Thoracic aorta (tissue), 2 donors: ENCODE results near the gene NPY5R. TPM values are rescaled to one million over a fixed set of nuclear protein-coding genes. Genes with fewer than 3 reads are reported as not detected.

Source experiments
- ATAC-seq: fragments of 150-250 bp; one replicate; pipeline ENCODE4 v1.8.0; 2017; ENCODE audit warnings: low read depth; ENCODE audit not compliant: insufficient number of reproducible peaks, low FRiP score
- DNase-seq: peaks from one replicate; pipeline ENCODE4 v3.0.0-alpha.2; 2020; ENCODE audit warnings: low spot score
- H3K27ac ChIP-seq, 2 donors: fragments of 200-600 bp; sonication (generic); 1 replicate in 1 of 2; 2 replicates in 1 of 2; pipeline ENCODE4 v1.5.1; 2016; ENCODE audit warnings: mild to moderate bottlenecking in 2 of 2, moderate library complexity in 2 of 2
- H3K27me3 ChIP-seq: fragments of 200-600 bp; sonication (generic); replicated peaks from 2 replicates; pipeline ENCODE4 v1.6.0; 2016; ENCODE audit warnings: mild to moderate bottlenecking; ENCODE audit not compliant: insufficient read depth
- H3K36me3 ChIP-seq: fragments of 200-600 bp; sonication (generic); one replicate; pipeline ENCODE4 v1.5.1; 2016
- H3K4me1 ChIP-seq, 2 donors: fragments of 200-600 bp; sonication (generic); 1 replicate in 1 of 2; 2 replicates in 1 of 2; pipeline versions ENCODE4 v1.5.1 to v1.6.0; 2016; ENCODE audit warnings: low read depth in 2 of 2, mild to moderate bottlenecking in 1 of 2; ENCODE audit not compliant: control insufficient read depth in 1 of 2
- H3K4me3 ChIP-seq: fragments of 200-600 bp; sonication (generic); 2 replicates; pipeline ENCODE4 v1.5.1; 2016; ENCODE audit warnings: mild to moderate bottlenecking
- H3K9me3 ChIP-seq: fragments of 200-600 bp; sonication (generic); 2 replicates; pipeline ENCODE4 v1.5.1; 2016
- CTCF ChIP-seq: fragments of 200-600 bp; sonication (generic); IDR thresholded peaks from one replicate; pipeline ENCODE4 v1.5.1; 2019; ENCODE audit warnings: antibody characterized with exemption
- total RNA-seq, 2 donors: library from RNA; depleted of rRNA; stranded (reverse); fragments of >200 nt; gene quantifications; one replicate each; pipeline versions ENCODE4 v1.1.0 to v1.2.3, GENCODE V29; 2016

The NPY5R gene
- total RNA-seq, 2 donors from 2014 or later = 2.3 to 5.3 TPM

- Histone ChIP-seq H3K27me3 (no peaks in the 10 kb centered on the region), H3K4me1 (no peaks in the 10 kb centered on the region), H3K9me3 (no peaks in the 10 kb centered on the region), H3K36me3 (no peaks in the 10 kb centered on the region), H3K4me3 (no peak overlapping the region), H3K27ac (no peak overlapping the region)
- TF ChIP-seq CTCF = no peak
- ATAC-seq (no peak), DNase-seq (no peak)
Observed at GRCh38 chr4:163384434-163384833, 40.7 kb downstream of the NPY5R start.

GRCh38 chr4:163384926-163385325, 41.2 kb downstream of the NPY5R start:
- no peak for TF ChIP-seq CTCF
- Histone ChIP-seq H3K36me3 (no peaks in the 10 kb centered on the region), H3K4me3 (no peak overlapping the region), H3K27ac (no peak overlapping the region), H3K9me3 (no peaks in the 10 kb centered on the region), H3K4me1 (no peaks in the 10 kb centered on the region), H3K27me3 (no peaks in the 10 kb centered on the region)
- DNase-seq (no peak), ATAC-seq (no peak)

GRCh38 chr4:163385466-163385865, 41.8 kb downstream of the NPY5R start:
- no peak for ATAC-seq
- no peak for TF ChIP-seq CTCF
- Histone ChIP-seq H3K4me1 (no peaks in the 10 kb centered on the region), H3K9me3 (no peaks in the 10 kb centered on the region), H3K4me3 (no peak overlapping the region), H3K27ac (no peak overlapping the region), H3K36me3 (no peaks in the 10 kb centered on the region), H3K27me3 (no peaks in the 10 kb centered on the region)
- DNase-seq = no peak

GRCh38 chr4:163391756-163392155, 48.1 kb downstream of the NPY5R start:
- Histone ChIP-seq H3K36me3 (no peaks in the 10 kb centered on the region), H3K27ac (no peak overlapping the region), H3K4me1 (no peaks in the 10 kb centered on the region), H3K4me3 (no peak overlapping the region), H3K27me3 (no peaks in the 10 kb centered on the region), H3K9me3 (no peaks in the 10 kb centered on the region)
- TF ChIP-seq CTCF = no peak
- no peak for DNase-seq
- no peak for ATAC-seq

- H3K4me3 ChIP-seq = no peak overlapping the region
- no peaks in the 10 kb centered on the region for H3K4me1 ChIP-seq
- TF ChIP-seq CTCF = no peak
- ATAC-seq = no peak
- H3K27ac ChIP-seq = no peak overlapping the region
- no peaks in the 10 kb centered on the region for H3K9me3 ChIP-seq
- no peaks in the 10 kb centered on the region for H3K27me3 ChIP-seq
- no peaks in the 10 kb centered on the region for H3K36me3 ChIP-seq
- DNase-seq = no peak
Observed at GRCh38 chr4:163392328-163392727, 48.6 kb downstream of the NPY5R start.
